Neural progenitor cell (in vitro differentiated cells): ENCODE data around the gene TRPC6.

Experiments used
- CTCF ChIP-seq: fragments of 200-600 bp; sonication (generic); IDR thresholded peaks from 2 replicates; pipeline ENCODE4 v1.5.1; 2017; ENCODE audit warnings: antibody characterized with exemption, mild to moderate bottlenecking
- EZH2 ChIP-seq: fragments of 200-600 bp; sonication (generic); IDR thresholded peaks from 2 replicates; pipeline ENCODE4 v1.6.1; 2017; ENCODE audit warnings: antibody characterized with exemption, mild to moderate bottlenecking, moderate library complexity
- EZH2phosphoT487 ChIP-seq: fragments of 200-600 bp; sonication (generic); IDR thresholded peaks from 2 replicates; pipeline ENCODE4 v1.6.1; 2017; ENCODE audit warnings: antibody characterized with exemption

GRCh38 chr11:101458161-101458560, 125.6 kb downstream of the TRPC6 start:
- no peak for TF ChIP-seq CTCF
- no peak for TF ChIP-seq EZH2phosphoT487
- TF ChIP-seq EZH2: no peak
